ENCODE measurements around the gene LGALS9C.
"Not testable (repeated sequence)": the region's sequence is repeated elsewhere in the genome, so short reads cannot be mapped to it uniquely, and the experiment has no call there.

LGALS9C gene

GRCh38 chr17:18463831-18464502 lies 12.6 kb upstream of the LGALS9C start:
- not testable (repeated sequence) for H3K4me3 ChIP-seq (ENCODE audit: low read depth in 1 of 2, low read length in 2 of 2); H3K9me3 ChIP-seq (ENCODE audit: low read length)

GRCh38 chr17:18466250-18466983 lies 10.2 kb upstream of the LGALS9C start:
- not testable (repeated sequence) for H3K27ac ChIP-seq (ENCODE audit: low read depth, low read length); H3K9ac ChIP-seq (ENCODE audit: low read length); H3K36me3 ChIP-seq (ENCODE audit: insufficient read depth, low read length); H3K9me3 ChIP-seq (ENCODE audit: low read length); H3K4me1 ChIP-seq (ENCODE audit: insufficient read depth, low read length); H3K27me3 ChIP-seq (ENCODE audit: control insufficient read depth in 1 of 2, insufficient read depth in 2 of 2, low read length in 2 of 2); H3K4me3 ChIP-seq (ENCODE audit: low read depth in 1 of 2, low read length in 2 of 2)

More at GRCh38 chr17:18463831-18464502, 12.6 kb upstream of the LGALS9C start:
- not testable (repeated sequence) for H3K4me1 ChIP-seq (ENCODE audit: insufficient read depth, low read length); H3K27ac ChIP-seq (ENCODE audit: low read depth, low read length); H3K27me3 ChIP-seq (ENCODE audit: control insufficient read depth in 1 of 2, insufficient read depth in 2 of 2, low read length in 2 of 2); H3K9ac ChIP-seq (ENCODE audit: low read length); H3K36me3 ChIP-seq (ENCODE audit: insufficient read depth, low read length)

GRCh38 chr17:18467001-18467400 lies 9.6 kb upstream of the LGALS9C start:
- not testable (repeated sequence) for H3K36me3 ChIP-seq (ENCODE audit: insufficient read depth, low read length); H3K27me3 ChIP-seq (ENCODE audit: control insufficient read depth in 1 of 2, insufficient read depth in 2 of 2, low read length in 2 of 2); H3K4me1 ChIP-seq (ENCODE audit: insufficient read depth, low read length); H3K9me3 ChIP-seq (ENCODE audit: low read length); H3K27ac ChIP-seq (ENCODE audit: low read depth, low read length); H3K4me3 ChIP-seq (ENCODE audit: low read depth in 1 of 2, low read length in 2 of 2); H3K9ac ChIP-seq (ENCODE audit: low read length)

GRCh38 chr17:18468472-18469171 lies 8.0 kb upstream of the LGALS9C start:
- H3K4me3 ChIP-seq (ENCODE audit: low read depth in 1 of 2, low read length in 2 of 2); H3K27me3 ChIP-seq (ENCODE audit: control insufficient read depth in 1 of 2, insufficient read depth in 2 of 2, low read length in 2 of 2); H3K9ac ChIP-seq (ENCODE audit: low read length): not testable (repeated sequence)

GRCh38 chr17:18469837-18470236 lies 6.8 kb upstream of the LGALS9C start:
- H3K9ac ChIP-seq (ENCODE audit: low read length); H3K36me3 ChIP-seq (ENCODE audit: insufficient read depth, low read length); H3K4me3 ChIP-seq (ENCODE audit: low read depth in 1 of 2, low read length in 2 of 2); H3K27ac ChIP-seq (ENCODE audit: low read depth, low read length); H3K9me3 ChIP-seq (ENCODE audit: low read length); H3K27me3 ChIP-seq (ENCODE audit: control insufficient read depth in 1 of 2, insufficient read depth in 2 of 2, low read length in 2 of 2); H3K4me1 ChIP-seq (ENCODE audit: insufficient read depth, low read length): not testable (repeated sequence)

More at GRCh38 chr17:18468472-18469171, 8.0 kb upstream of the LGALS9C start:
- not testable (repeated sequence) for H3K36me3 ChIP-seq (ENCODE audit: insufficient read depth, low read length); H3K9me3 ChIP-seq (ENCODE audit: low read length); H3K4me1 ChIP-seq (ENCODE audit: insufficient read depth, low read length); H3K27ac ChIP-seq (ENCODE audit: low read depth, low read length)

- H3K9me3 ChIP-seq (ENCODE audit: low read length); H3K4me3 ChIP-seq (ENCODE audit: low read depth in 1 of 2, low read length in 2 of 2); H3K27ac ChIP-seq (ENCODE audit: low read depth, low read length); H3K9ac ChIP-seq (ENCODE audit: low read length); H3K36me3 ChIP-seq (ENCODE audit: insufficient read depth, low read length); H3K4me1 ChIP-seq (ENCODE audit: insufficient read depth, low read length); H3K27me3 ChIP-seq (ENCODE audit: control insufficient read depth in 1 of 2, insufficient read depth in 2 of 2, low read length in 2 of 2): not testable (repeated sequence)
These were observed 6.2 kb upstream of the LGALS9C start for GRCh38 chr17:18470345-18470930.

- H3K27me3 ChIP-seq (ENCODE audit: control insufficient read depth in 1 of 2, insufficient read depth in 2 of 2, low read length in 2 of 2); H3K36me3 ChIP-seq (ENCODE audit: insufficient read depth, low read length); H3K27ac ChIP-seq (ENCODE audit: low read depth, low read length); H3K4me1 ChIP-seq (ENCODE audit: insufficient read depth, low read length); H3K9ac ChIP-seq (ENCODE audit: low read length); H3K9me3 ChIP-seq (ENCODE audit: low read length); H3K4me3 ChIP-seq (ENCODE audit: low read depth in 1 of 2, low read length in 2 of 2): not testable (repeated sequence)
These were observed 2.6 kb upstream of the LGALS9C start for GRCh38 chr17:18473967-18474366.

- not testable (repeated sequence) for H3K9ac ChIP-seq (ENCODE audit: low read length); H3K27me3 ChIP-seq (ENCODE audit: control insufficient read depth in 1 of 2, insufficient read depth in 2 of 2, low read length in 2 of 2); H3K4me3 ChIP-seq (ENCODE audit: low read depth in 1 of 2, low read length in 2 of 2); H3K4me1 ChIP-seq (ENCODE audit: insufficient read depth, low read length); H3K36me3 ChIP-seq (ENCODE audit: insufficient read depth, low read length); H3K9me3 ChIP-seq (ENCODE audit: low read length); H3K27ac ChIP-seq (ENCODE audit: low read depth, low read length)
These were observed 1.8 kb upstream of the LGALS9C start for GRCh38 chr17:18474754-18475153.

- not testable (repeated sequence) for H3K4me1 ChIP-seq (ENCODE audit: insufficient read depth, low read length); H3K27ac ChIP-seq (ENCODE audit: low read depth, low read length); H3K4me3 ChIP-seq (ENCODE audit: low read depth in 1 of 2, low read length in 2 of 2); H3K9me3 ChIP-seq (ENCODE audit: low read length); H3K36me3 ChIP-seq (ENCODE audit: insufficient read depth, low read length); H3K9ac ChIP-seq (ENCODE audit: low read length); H3K27me3 ChIP-seq (ENCODE audit: control insufficient read depth in 1 of 2, insufficient read depth in 2 of 2, low read length in 2 of 2)
These were observed 778 bp downstream of the LGALS9C start for GRCh38 chr17:18477367-18477766.

- H3K9ac ChIP-seq (ENCODE audit: low read length); H3K4me1 ChIP-seq (ENCODE audit: insufficient read depth, low read length); H3K9me3 ChIP-seq (ENCODE audit: low read length); H3K4me3 ChIP-seq (ENCODE audit: low read depth in 1 of 2, low read length in 2 of 2); H3K27me3 ChIP-seq (ENCODE audit: control insufficient read depth in 1 of 2, insufficient read depth in 2 of 2, low read length in 2 of 2); H3K27ac ChIP-seq (ENCODE audit: low read depth, low read length); H3K36me3 ChIP-seq (ENCODE audit: insufficient read depth, low read length): not testable (repeated sequence)
These were observed 1.8 kb downstream of the LGALS9C start for GRCh38 chr17:18478362-18478761.

GRCh38 chr17:18478977-18479595 lies 2.5 kb downstream of the LGALS9C start:
- not testable (repeated sequence) for H3K27me3 ChIP-seq (ENCODE audit: control insufficient read depth in 1 of 2, insufficient read depth in 2 of 2, low read length in 2 of 2); H3K9me3 ChIP-seq (ENCODE audit: low read length); H3K27ac ChIP-seq (ENCODE audit: low read depth, low read length); H3K36me3 ChIP-seq (ENCODE audit: insufficient read depth, low read length); H3K4me3 ChIP-seq (ENCODE audit: low read depth in 1 of 2, low read length in 2 of 2); H3K9ac ChIP-seq (ENCODE audit: low read length); H3K4me1 ChIP-seq (ENCODE audit: insufficient read depth, low read length)

All from muscle layer of colon (tissue), 2 donors.